ENCODE results near the gene CLDN9. TPM values are rescaled to one million over a fixed set of nuclear protein-coding genes. Genes with fewer than 3 reads are reported as not detected.

The CLDN9 gene
- total RNA-seq, 1 experiment from 2014 or later = not detected

DNA sequence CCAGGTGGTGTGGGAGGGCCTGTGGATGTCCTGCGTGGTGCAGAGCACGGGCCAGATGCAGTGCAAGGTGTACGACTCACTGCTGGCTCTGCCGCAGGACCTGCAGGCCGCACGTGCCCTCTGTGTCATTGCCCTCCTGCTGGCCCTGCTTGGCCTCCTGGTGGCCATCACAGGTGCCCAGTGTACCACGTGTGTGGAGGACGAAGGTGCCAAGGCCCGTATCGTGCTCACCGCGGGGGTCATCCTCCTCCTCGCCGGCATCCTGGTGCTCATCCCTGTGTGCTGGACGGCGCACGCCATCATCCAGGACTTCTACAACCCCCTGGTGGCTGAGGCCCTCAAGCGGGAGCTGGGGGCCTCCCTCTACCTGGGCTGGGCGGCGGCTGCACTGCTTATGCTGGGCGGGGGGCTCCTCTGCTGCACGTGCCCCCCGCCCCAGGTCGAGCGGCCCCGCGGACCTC lies 798 bp downstream of the CLDN9 start:
- Histone ChIP-seq H3K9me3 (ENCODE audit: low read depth, low read length, poor library complexity, severe bottlenecking) (no peaks in the 10 kb centered on the region), H3K36me3 (ENCODE audit: insufficient read depth, low read length, poor library complexity, severe bottlenecking) (no peaks in the 10 kb centered on the region), H3K27ac (ENCODE audit: low read depth, low read length, poor library complexity, severe bottlenecking) (no peak overlapping the region), H3K27me3 (replicated peaks; ENCODE audit: insufficient read depth, low read depth, low read length, poor library complexity) (peaks cover 50% of the 10 kb centered on the region), H3K4me3 (ENCODE audit: low read depth, low read length, poor library complexity, severe bottlenecking) (no peak overlapping the region), H3K4me1 (ENCODE audit: insufficient read depth, low read length, poor library complexity, severe bottlenecking) (peaks cover 5% of the 10 kb centered on the region)
- TF ChIP-seq CTCF (conservative IDR thresholded peaks at IDR 0.05; ENCODE audit: low read depth, low read length) (no peak), EZH2 (IDR thresholded peaks at IDR 0.05; ENCODE audit: borderline replicate concordance, low read depth, low read length, poor library complexity, severe bottlenecking) (no peak)
- POLR2A ChIA-PET (ENCODE audit: low non-redundant PET) = no interaction called here
- intact Hi-C loops (cut with micrococcal nuclease; ENCODE audit: unreplicated experiment) = no loop called here
- CTCF ChIA-PET = no interaction called here
- DNase-seq (ENCODE audit: low spot score) = no peak
- no TSS peak for BruUV-seq (replicated peaks)

GRCh38 chr16:3013998-3014690 lies 1.4 kb downstream of the CLDN9 start:
- intact Hi-C loops (cut with micrococcal nuclease; ENCODE audit: unreplicated experiment) = no loop called here
- H3K4me3 ChIP-seq (ENCODE audit: low read depth, low read length, poor library complexity, severe bottlenecking) = no peak overlapping the region
- H3K36me3 ChIP-seq (ENCODE audit: insufficient read depth, low read length, poor library complexity, severe bottlenecking) = no peaks in the 10 kb centered on the region
- ChIA-PET POLR2A (ENCODE audit: low non-redundant PET) (no interaction called here), CTCF (no interaction called here)
- no peaks in the 10 kb centered on the region for H3K9me3 ChIP-seq (ENCODE audit: low read depth, low read length, poor library complexity, severe bottlenecking)
- no peak overlapping the region for H3K27ac ChIP-seq (ENCODE audit: low read depth, low read length, poor library complexity, severe bottlenecking)
- peaks cover 8% of the 10 kb centered on the region for H3K4me1 ChIP-seq (ENCODE audit: insufficient read depth, low read length, poor library complexity, severe bottlenecking)
- no TSS peak for BruUV-seq (replicated peaks)
- no peak for TF ChIP-seq EZH2 (IDR thresholded peaks at IDR 0.05; ENCODE audit: borderline replicate concordance, low read depth, low read length, poor library complexity, severe bottlenecking)
- TF ChIP-seq CTCF (conservative IDR thresholded peaks at IDR 0.05; ENCODE audit: low read depth, low read length) = no peak
- H3K27me3 ChIP-seq (replicated peaks; ENCODE audit: insufficient read depth, low read depth, low read length, poor library complexity) = peaks cover 46% of the 10 kb centered on the region
- DNase-seq (ENCODE audit: low spot score) = no peak

DNA sequence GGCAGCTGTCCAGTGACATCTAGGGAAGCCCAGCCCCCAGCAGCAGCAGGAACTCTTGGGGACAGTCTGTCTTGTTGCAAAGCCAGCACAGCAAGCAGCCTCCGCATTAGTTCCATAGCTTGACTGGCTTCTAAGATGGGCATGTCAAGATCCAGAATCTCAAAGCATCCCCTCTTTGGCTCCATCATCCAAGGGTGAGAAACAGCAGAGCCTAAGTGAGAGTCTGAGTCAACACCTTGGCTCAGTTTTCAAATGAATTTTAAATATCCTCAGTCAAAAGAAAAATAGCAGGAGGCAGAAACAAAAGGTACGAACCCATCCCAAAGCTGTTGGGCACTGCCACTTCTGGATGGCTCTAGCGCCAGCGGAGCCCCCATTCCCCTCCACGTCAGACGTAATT lies 2.2 kb downstream of the CLDN9 start:
- H3K9me3 ChIP-seq (ENCODE audit: low read depth, low read length, poor library complexity, severe bottlenecking) = no peaks in the 10 kb centered on the region
- no TSS peak for BruUV-seq (replicated peaks)
- H3K36me3 ChIP-seq (ENCODE audit: insufficient read depth, low read length, poor library complexity, severe bottlenecking) = no peaks in the 10 kb centered on the region
- H3K4me1 ChIP-seq (ENCODE audit: insufficient read depth, low read length, poor library complexity, severe bottlenecking) = peaks cover 8% of the 10 kb centered on the region
- DNase-seq (ENCODE audit: low spot score) = no peak
- no peak overlapping the region for H3K4me3 ChIP-seq (ENCODE audit: low read depth, low read length, poor library complexity, severe bottlenecking)
- intact Hi-C loops (cut with micrococcal nuclease; ENCODE audit: unreplicated experiment) = no loop called here
- H3K27me3 ChIP-seq (replicated peaks; ENCODE audit: insufficient read depth, low read depth, low read length, poor library complexity) = peaks cover 41% of the 10 kb centered on the region
- ChIA-PET POLR2A (ENCODE audit: low non-redundant PET) (no interaction called here), CTCF (no interaction called here)
- no peak overlapping the region for H3K27ac ChIP-seq (ENCODE audit: low read depth, low read length, poor library complexity, severe bottlenecking)
- TF ChIP-seq CTCF (conservative IDR thresholded peaks at IDR 0.05; ENCODE audit: low read depth, low read length) = no peak
- no peak for TF ChIP-seq EZH2 (IDR thresholded peaks at IDR 0.05; ENCODE audit: borderline replicate concordance, low read depth, low read length, poor library complexity, severe bottlenecking)

Data from A673 (cell line).